ENCODE data around the gene IL1RAPL1.

The IL1RAPL1 gene

GRCh38 chrX:29531336-29531735, 944.1 kb downstream of the IL1RAPL1 start:
- DNase-seq (ENCODE audit: low read depth in 2 of 2) = no peak

- DNase-seq (ENCODE audit: low read depth in 2 of 2) = no peak
Observed at GRCh38 chrX:29535212-29536162, 948.2 kb downstream of the IL1RAPL1 start.

GRCh38 chrX:29541038-29541437, 953.8 kb downstream of the IL1RAPL1 start:
- no peak for DNase-seq (ENCODE audit: low read depth in 2 of 2)

GRCh38 chrX:29542152-29542551, 954.9 kb downstream of the IL1RAPL1 start:
- no peak for DNase-seq (ENCODE audit: low read depth in 2 of 2)

GRCh38 chrX:29545878-29546277, 958.6 kb downstream of the IL1RAPL1 start:
- DNase-seq (ENCODE audit: low read depth in 2 of 2) = no peak

- no peak for DNase-seq (ENCODE audit: low read depth in 2 of 2)
Observed at GRCh38 chrX:29547877-29548276, 960.6 kb downstream of the IL1RAPL1 start.

- DNase-seq (ENCODE audit: low read depth in 2 of 2) = no peak
Observed at GRCh38 chrX:29553542-29553941, 966.3 kb downstream of the IL1RAPL1 start.

- DNase-seq (ENCODE audit: low read depth in 2 of 2) = no peak
Observed at GRCh38 chrX:29555465-29556091, 968.3 kb downstream of the IL1RAPL1 start.

GRCh38 chrX:29560065-29560464, 972.8 kb downstream of the IL1RAPL1 start:
- DNase-seq (ENCODE audit: low read depth in 2 of 2) = no peak

GRCh38 chrX:29561417-29561816, 974.2 kb downstream of the IL1RAPL1 start:
- no peak for DNase-seq (ENCODE audit: low read depth in 2 of 2)

GRCh38 chrX:29580560-29580959, 993.3 kb downstream of the IL1RAPL1 start:
- DNase-seq (ENCODE audit: low read depth in 2 of 2) = no peak

GRCh38 chrX:29581223-29581622, 994.0 kb downstream of the IL1RAPL1 start:
- DNase-seq (ENCODE audit: low read depth in 2 of 2) = no peak

GRCh38 chrX:29587107-29587506, 999.9 kb downstream of the IL1RAPL1 start:
- no peak for DNase-seq (ENCODE audit: low read depth in 2 of 2)

GRCh38 chrX:29590921-29591320, 1003.7 kb downstream of the IL1RAPL1 start:
- no peak for DNase-seq (ENCODE audit: low read depth in 2 of 2)

- DNase-seq (ENCODE audit: low read depth in 2 of 2) = no peak
Observed at GRCh38 chrX:29604381-29604780, 1017.1 kb downstream of the IL1RAPL1 start.

- no peak for DNase-seq (ENCODE audit: low read depth in 2 of 2)
Observed at GRCh38 chrX:29617276-29617675, 1030.0 kb downstream of the IL1RAPL1 start.

GRCh38 chrX:29617725-29618124, 1030.5 kb downstream of the IL1RAPL1 start:
- DNase-seq (ENCODE audit: low read depth in 2 of 2) = no peak

- no peak for DNase-seq (ENCODE audit: low read depth in 2 of 2)
Observed at GRCh38 chrX:29627833-29628232, 1040.6 kb downstream of the IL1RAPL1 start.

GRCh38 chrX:29634516-29634915, 1047.3 kb downstream of the IL1RAPL1 start:
- DNase-seq (ENCODE audit: low read depth in 2 of 2) = no peak

- DNase-seq (ENCODE audit: low read depth in 2 of 2) = no peak
Observed at GRCh38 chrX:29636331-29636730, 1049.1 kb downstream of the IL1RAPL1 start.

- DNase-seq (ENCODE audit: low read depth in 2 of 2) = no peak
Observed at GRCh38 chrX:29640106-29640505, 1052.9 kb downstream of the IL1RAPL1 start.

- no peak for DNase-seq (ENCODE audit: low read depth in 2 of 2)
Observed at GRCh38 chrX:29641461-29641860, 1054.2 kb downstream of the IL1RAPL1 start.

- no peak for DNase-seq (ENCODE audit: low read depth in 2 of 2)
Observed at GRCh38 chrX:29643181-29643580, 1055.9 kb downstream of the IL1RAPL1 start.

Data from stimulated activated CD8-positive, alpha-beta memory T cell treated with anti-CD3 and anti-CD28 coated beads, Interleukin-15, amount 100 ng/mL, for 48 hours (primary cell).